Activated naive CD8-positive, alpha-beta T cell (primary cell): ENCODE results near the gene OR4D6.
"Not testable (repeated sequence)": the region's sequence is repeated elsewhere in the genome, so short reads cannot be mapped to it uniquely, and the experiment has no call there.

Source experiments
- H3K27ac Mint-ChIP-seq: one replicate; pipeline ENCODE4 v1.8.0; 2021; ENCODE audit warnings: mixed read lengths
- H3K27me3 Mint-ChIP-seq: one replicate; pipeline ENCODE4 v1.8.0; 2021; ENCODE audit warnings: mixed read lengths
- H3K36me3 Mint-ChIP-seq: one replicate; pipeline ENCODE4 v1.8.0; 2021; ENCODE audit warnings: mixed read lengths
- H3K4me1 Mint-ChIP-seq: one replicate; pipeline ENCODE4 v1.8.0; 2021; ENCODE audit warnings: low read depth, mixed read lengths
- H3K4me3 Mint-ChIP-seq: one replicate; pipeline ENCODE4 v1.8.0; 2021; ENCODE audit warnings: mild to moderate bottlenecking, mixed read lengths
- H3K9me3 Mint-ChIP-seq: one replicate; pipeline ENCODE4 v1.8.0; 2021; ENCODE audit warnings: low read depth, mixed read lengths

Gene OR4D6

DNA sequence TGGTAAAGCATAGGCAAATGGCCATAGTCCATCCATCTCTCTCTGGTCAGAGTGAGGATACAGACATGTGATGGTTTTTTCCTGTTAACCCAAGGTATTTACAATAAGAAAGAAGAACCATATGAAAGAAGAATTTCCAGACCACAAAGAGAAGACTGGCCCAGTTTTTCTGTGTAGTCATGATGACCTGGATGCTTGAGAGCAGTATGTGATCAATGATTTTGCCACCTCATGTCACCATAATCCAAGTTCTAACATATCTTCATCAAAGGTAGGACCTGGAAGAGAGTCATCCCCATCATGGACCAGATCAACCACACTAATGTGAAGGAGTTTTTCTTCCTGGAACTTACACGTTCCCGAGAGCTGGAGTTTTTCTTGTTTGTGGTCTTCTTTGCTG, at the start of gene OR4D6:
Gene OR4D6 (plus strand): TSS at position 301 of the 400 bp plus-strand sequence. CDS start 0 bp downstream, at position 301.
- H3K4me3 Mint-ChIP-seq: no peak within 1 kb of the TSS
- no peaks in the 10 kb centered on the region for H3K9me3 Mint-ChIP-seq
- no peaks in the 10 kb centered on the region for H3K4me1 Mint-ChIP-seq
- H3K36me3 Mint-ChIP-seq: no peaks in the 10 kb centered on the region
- no peak within 1 kb of the TSS for H3K27ac Mint-ChIP-seq
- peaks cover 12% of the 10 kb centered on the region for H3K27me3 Mint-ChIP-seq

GRCh38 chr11:59413646-59414045, 43.1 kb upstream of the OR4D6 start:
- peaks cover 14% of the 10 kb centered on the region for H3K27me3 Mint-ChIP-seq
- H3K36me3 Mint-ChIP-seq: peaks cover 6% of the 10 kb centered on the region
- peaks cover 18% of the 10 kb centered on the region for H3K9me3 Mint-ChIP-seq
- H3K4me1 Mint-ChIP-seq: peaks cover 21% of the 10 kb centered on the region
- H3K4me3 Mint-ChIP-seq: no peak overlapping the region
- H3K27ac Mint-ChIP-seq: no peak overlapping the region

DNA sequence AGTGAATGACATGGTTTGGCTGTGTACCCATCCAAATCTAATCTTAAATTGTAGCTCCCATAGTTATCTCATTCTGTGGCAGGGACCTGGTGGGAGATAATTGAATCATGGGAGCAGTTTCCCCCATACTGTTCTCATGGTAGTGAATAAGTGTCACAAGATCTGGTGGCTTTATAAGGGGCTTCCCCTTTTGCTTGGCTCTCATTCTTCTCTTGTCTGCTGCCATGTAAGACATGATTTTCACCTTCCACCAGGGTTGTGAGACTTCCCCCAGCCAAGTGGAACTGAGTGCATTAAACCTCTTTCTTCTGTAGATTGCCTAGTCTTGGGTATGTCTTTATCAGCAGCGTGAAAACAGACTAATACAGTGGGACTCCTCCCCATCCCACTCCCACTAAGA, 41.6 kb upstream of the OR4D6 start:
- Mint-ChIP-seq H3K27ac (no peak overlapping the region), H3K36me3 (no peaks in the 10 kb centered on the region), H3K4me3 (no peak overlapping the region), H3K9me3 (peaks cover 7% of the 10 kb centered on the region), H3K27me3 (peaks cover 14% of the 10 kb centered on the region), H3K4me1 (peaks cover 21% of the 10 kb centered on the region)

DNA sequence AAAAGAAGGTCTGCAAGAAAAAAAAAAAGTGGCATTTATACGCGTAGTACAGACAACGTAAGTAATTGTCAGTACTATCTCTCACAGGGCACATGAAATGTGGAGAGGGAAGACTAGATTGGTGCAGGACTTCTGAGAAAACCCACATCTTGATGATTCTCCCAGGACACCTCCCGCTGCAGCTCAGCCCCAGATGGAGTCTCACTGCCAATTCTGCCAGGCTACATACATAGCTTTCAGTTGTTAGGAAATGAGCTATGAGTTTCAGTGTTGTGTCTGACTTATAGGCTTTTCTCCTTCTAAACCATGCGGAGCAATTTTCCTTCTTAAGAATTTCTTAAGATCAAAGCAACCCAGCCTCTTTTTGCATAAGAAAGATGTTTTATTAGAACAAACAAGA, 40.1 kb upstream of the OR4D6 start:
- no peaks in the 10 kb centered on the region for H3K36me3 Mint-ChIP-seq
- no peaks in the 10 kb centered on the region for H3K9me3 Mint-ChIP-seq
- peaks cover 11% of the 10 kb centered on the region for H3K27me3 Mint-ChIP-seq
- H3K4me1 Mint-ChIP-seq: peaks cover 21% of the 10 kb centered on the region
- H3K4me3 Mint-ChIP-seq: peak overlapping the region; percentile 21
- H3K27ac Mint-ChIP-seq: no peak overlapping the region

DNA sequence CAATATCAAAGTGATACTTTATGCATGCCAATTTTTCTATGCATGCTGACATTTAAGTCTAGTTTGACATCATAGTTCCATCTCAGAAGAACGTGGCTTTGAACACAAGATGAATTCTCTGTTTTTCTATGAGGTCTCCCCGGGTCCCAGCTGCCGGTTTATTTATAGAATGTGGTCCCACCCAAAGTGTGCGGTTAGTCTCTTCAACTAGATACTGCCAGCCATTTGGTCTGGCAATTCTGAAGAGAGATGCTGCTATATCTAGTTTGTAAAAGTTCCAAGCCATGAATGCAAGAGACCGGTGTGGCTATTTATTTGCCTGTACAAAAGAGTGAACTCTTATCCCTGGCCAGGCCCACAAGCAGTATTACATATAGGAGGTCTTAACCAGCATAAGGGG, 39.7 kb upstream of the OR4D6 start:
- H3K27me3 Mint-ChIP-seq: peaks cover 11% of the 10 kb centered on the region
- H3K4me1 Mint-ChIP-seq: peaks cover 21% of the 10 kb centered on the region
- no peak overlapping the region for H3K4me3 Mint-ChIP-seq
- H3K9me3 Mint-ChIP-seq: no peaks in the 10 kb centered on the region
- no peaks in the 10 kb centered on the region for H3K36me3 Mint-ChIP-seq
- H3K27ac Mint-ChIP-seq: no peak overlapping the region

DNA sequence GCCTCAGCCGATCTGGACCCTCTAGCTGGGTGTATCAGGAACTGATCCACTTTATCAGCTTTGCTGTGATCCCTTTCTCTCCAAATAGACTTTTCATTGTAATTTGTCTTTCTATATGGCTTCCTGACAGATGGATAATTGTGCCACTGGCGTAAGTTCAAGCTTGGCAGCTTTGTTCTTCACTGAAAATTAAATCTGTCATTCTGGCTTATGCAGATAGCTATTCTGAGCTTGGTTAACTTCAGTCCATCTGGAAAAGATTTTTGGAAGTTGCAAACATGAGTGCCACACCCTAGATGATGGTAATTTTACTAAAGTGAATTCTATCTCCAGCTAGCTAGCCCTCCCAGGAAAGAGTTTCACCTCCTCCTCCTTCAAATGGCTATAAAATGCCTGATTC, 38.6 kb upstream of the OR4D6 start:
- Mint-ChIP-seq H3K9me3 (no peaks in the 10 kb centered on the region), H3K27me3 (peaks cover 11% of the 10 kb centered on the region), H3K36me3 (no peaks in the 10 kb centered on the region), H3K27ac (no peak overlapping the region), H3K4me3 (no peak overlapping the region), H3K4me1 (peaks cover 21% of the 10 kb centered on the region)

DNA sequence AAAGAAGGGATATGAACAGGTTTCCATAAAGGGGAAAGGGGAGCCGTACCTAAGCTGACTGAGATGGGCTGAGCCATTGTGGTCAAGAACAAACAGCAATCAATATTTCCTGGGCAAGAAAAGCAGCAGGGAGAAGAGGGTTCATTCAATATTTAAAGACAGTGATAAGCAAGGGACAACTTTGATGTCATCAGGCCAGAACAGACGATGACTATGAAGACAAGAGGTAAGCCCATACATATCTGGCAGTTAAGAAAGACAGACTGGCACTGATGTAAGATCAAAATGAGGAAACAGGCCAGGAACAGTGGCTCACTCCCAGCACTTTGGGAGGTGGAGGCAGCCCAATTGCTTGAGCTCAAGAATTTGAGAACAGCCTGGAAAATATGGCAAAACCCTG, 32.9 kb upstream of the OR4D6 start:
- Mint-ChIP-seq H3K9me3 (no peaks in the 10 kb centered on the region), H3K4me3 (no peak overlapping the region), H3K36me3 (no peaks in the 10 kb centered on the region), H3K27me3 (peaks cover 2% of the 10 kb centered on the region), H3K27ac (no peak overlapping the region), H3K4me1 (no peaks in the 10 kb centered on the region)

GRCh38 chr11:59425131-59425530, 31.6 kb upstream of the OR4D6 start:
- H3K4me3 Mint-ChIP-seq: no peak overlapping the region
- no peaks in the 10 kb centered on the region for H3K9me3 Mint-ChIP-seq
- no peak overlapping the region for H3K27ac Mint-ChIP-seq
- no peaks in the 10 kb centered on the region for H3K36me3 Mint-ChIP-seq
- H3K27me3 Mint-ChIP-seq: peaks cover 3% of the 10 kb centered on the region
- no peaks in the 10 kb centered on the region for H3K4me1 Mint-ChIP-seq

DNA sequence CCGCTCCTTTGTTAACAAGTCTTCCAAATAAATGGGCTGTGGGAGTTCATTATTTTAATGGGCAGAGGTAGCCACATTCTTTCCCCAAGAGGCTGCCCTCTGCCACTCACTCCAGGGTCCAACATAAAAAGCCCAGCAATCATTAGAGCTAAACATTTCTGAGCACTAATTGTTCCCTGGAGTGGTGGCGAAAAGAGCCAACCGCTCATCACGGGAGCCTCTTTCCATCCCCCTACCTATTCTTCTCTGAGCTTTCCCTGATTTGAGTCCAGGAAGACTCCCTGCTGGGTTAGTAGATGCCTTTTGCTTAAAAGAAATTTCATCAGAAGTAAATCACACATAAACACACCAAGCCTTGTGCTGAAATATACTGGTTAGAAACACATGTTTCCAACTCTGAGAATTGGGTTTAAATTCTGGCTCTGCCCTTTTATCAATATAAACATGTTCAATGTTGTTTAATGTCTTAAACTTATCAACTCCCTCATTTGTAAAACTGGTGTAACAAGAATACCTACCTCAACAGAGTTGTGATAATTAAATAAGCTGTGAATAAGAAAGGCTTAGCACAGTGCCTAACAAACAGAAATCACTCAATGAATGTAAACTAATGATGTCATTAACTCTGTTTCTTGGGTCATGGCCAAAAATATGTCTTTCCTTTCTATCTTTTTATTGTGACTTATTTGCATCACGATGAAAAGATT, 30.2 kb upstream of the OR4D6 start, which contains the start of gene OR5A2:
Gene OR5A2 (minus strand): TSS at position 53 of the 707 bp plus-strand sequence. CDS start 3,460 bp downstream, outside the sequence.
- no peak within 1 kb of the TSS for H3K4me3 Mint-ChIP-seq
- no peaks in the 10 kb centered on the region for H3K9me3 Mint-ChIP-seq
- H3K36me3 Mint-ChIP-seq: no peaks in the 10 kb centered on the region
- no peak within 1 kb of the TSS for H3K27ac Mint-ChIP-seq
- H3K4me1 Mint-ChIP-seq: no peaks in the 10 kb centered on the region
- peaks cover 3% of the 10 kb centered on the region for H3K27me3 Mint-ChIP-seq

GRCh38 chr11:59427068-59427382, 29.7 kb upstream of the OR4D6 start:
- H3K4me1 Mint-ChIP-seq: no peaks in the 10 kb centered on the region
- H3K27ac Mint-ChIP-seq: no peak overlapping the region
- H3K4me3 Mint-ChIP-seq: no peak overlapping the region
- no peaks in the 10 kb centered on the region for H3K36me3 Mint-ChIP-seq
- H3K27me3 Mint-ChIP-seq: peaks cover 7% of the 10 kb centered on the region
- H3K9me3 Mint-ChIP-seq: no peaks in the 10 kb centered on the region

- H3K4me1 Mint-ChIP-seq: no peaks in the 10 kb centered on the region
- no peak overlapping the region for H3K4me3 Mint-ChIP-seq
- no peaks in the 10 kb centered on the region for H3K36me3 Mint-ChIP-seq
- no peak overlapping the region for H3K27ac Mint-ChIP-seq
- no peaks in the 10 kb centered on the region for H3K9me3 Mint-ChIP-seq
- H3K27me3 Mint-ChIP-seq: peaks cover 9% of the 10 kb centered on the region
Measured at GRCh38 chr11:59429924-59430516, 26.7 kb upstream of the OR4D6 start.

- H3K9me3 Mint-ChIP-seq: no peaks in the 10 kb centered on the region
Measured at GRCh38 chr11:59436169-59436568, 20.6 kb upstream of the OR4D6 start, which contains the start of gene OR5A1. TSS of gene OR5A1 (plus strand) at chr11:59436469. CDS start at chr11:59443169, 6,700 bp downstream.

GRCh38 chr11:59437770-59438169, 19.0 kb upstream of the OR4D6 start:
- Mint-ChIP-seq H3K27ac (no peak overlapping the region), H3K4me3 (no peak overlapping the region)

More at GRCh38 chr11:59436169-59436568, 20.6 kb upstream of the OR4D6 start, which contains the start of gene OR5A1:
- no peaks in the 10 kb centered on the region for H3K36me3 Mint-ChIP-seq
- peaks cover 6% of the 10 kb centered on the region for H3K27me3 Mint-ChIP-seq
- H3K4me1 Mint-ChIP-seq: no peaks in the 10 kb centered on the region
- H3K27ac Mint-ChIP-seq: no peak within 1 kb of the TSS
- H3K4me3 Mint-ChIP-seq: no peak within 1 kb of the TSS

GRCh38 chr11:59445624-59446023, 11.1 kb upstream of the OR4D6 start:
- not testable (repeated sequence) for H3K27ac Mint-ChIP-seq, H3K4me1 Mint-ChIP-seq, H3K36me3 Mint-ChIP-seq, H3K9me3 Mint-ChIP-seq, H3K27me3 Mint-ChIP-seq, H3K4me3 Mint-ChIP-seq

More at GRCh38 chr11:59437770-59438169, 19.0 kb upstream of the OR4D6 start:
- H3K36me3 Mint-ChIP-seq: no peaks in the 10 kb centered on the region
- H3K27me3 Mint-ChIP-seq: peaks cover 4% of the 10 kb centered on the region
- H3K4me1 Mint-ChIP-seq: no peaks in the 10 kb centered on the region
- H3K9me3 Mint-ChIP-seq: no peaks in the 10 kb centered on the region

- peaks cover 3% of the 10 kb centered on the region for H3K27me3 Mint-ChIP-seq
- no peak overlapping the region for H3K4me3 Mint-ChIP-seq
- H3K36me3 Mint-ChIP-seq: no peaks in the 10 kb centered on the region
- no peaks in the 10 kb centered on the region for H3K4me1 Mint-ChIP-seq
- no peaks in the 10 kb centered on the region for H3K9me3 Mint-ChIP-seq
- no peak overlapping the region for H3K27ac Mint-ChIP-seq
Measured at GRCh38 chr11:59448484-59448883, 8.3 kb upstream of the OR4D6 start.

DNA sequence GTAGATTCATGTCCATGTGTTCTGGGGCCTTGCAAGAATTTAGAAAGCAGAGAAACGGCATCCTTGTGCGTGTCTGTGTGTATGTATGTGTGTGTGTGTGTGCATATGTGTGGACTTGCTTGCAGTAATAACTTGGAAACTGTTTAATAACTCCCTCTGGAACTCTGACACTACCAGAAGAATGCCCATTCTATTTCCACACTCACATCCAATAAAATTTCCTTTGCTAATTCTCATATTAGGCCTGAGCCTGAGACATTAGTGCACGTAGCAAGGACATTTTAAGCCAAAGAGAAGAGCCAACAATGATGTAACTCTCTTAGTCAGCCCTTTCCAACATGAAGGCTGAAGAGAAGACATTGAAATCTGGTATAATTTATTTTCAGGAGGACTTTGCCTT, 3.2 kb downstream of the OR4D6 start:
- Mint-ChIP-seq H3K27me3 (peaks cover 17% of the 10 kb centered on the region), H3K36me3 (no peaks in the 10 kb centered on the region), H3K9me3 (no peaks in the 10 kb centered on the region), H3K4me3 (no peak overlapping the region), H3K4me1 (no peaks in the 10 kb centered on the region), H3K27ac (no peak overlapping the region)
